CD14-positive monocyte (primary cell): ENCODE results near the gene HSPA1L. TPM values are rescaled to one million over a fixed set of nuclear protein-coding genes. Genes with fewer than 3 reads are reported as not detected.
"Not testable (repeated sequence)": the region's sequence is repeated elsewhere in the genome, so short reads cannot be mapped to it uniquely, and the experiment has no call there.

Experiments used
- DNase-seq, 3 donors: peaks; one replicate each; pipeline ENCODE4 v3.0.0-alpha.2; 2011 to 2022
- H2AFZ ChIP-seq: 2 replicates; pipeline ENCODE4 v1.6.0; 2012; ENCODE audit warnings: mild to moderate bottlenecking, low read depth, low read length, inconsistent platforms; ENCODE audit not compliant: insufficient read depth, poor library complexity, severe bottlenecking
- H3K27ac ChIP-seq, 2 donors: 1 replicate in 1 of 2; 2 replicates in 1 of 2; pipeline ENCODE4 v1.5.1; 2012 to 2013; ENCODE audit warnings: low read length in 2 of 2, control low read depth in 1 of 2, inconsistent platforms in 1 of 2, low read depth in 1 of 2, mild to moderate bottlenecking in 1 of 2
- H3K27me3 ChIP-seq, 2 donors: one replicate each; pipeline versions ENCODE4 v1.6.0 to v1.6.1; 2011 to 2013; ENCODE audit warnings: low read length in 2 of 2; ENCODE audit not compliant: control insufficient read depth in 2 of 2, insufficient read depth in 2 of 2
- H3K36me3 ChIP-seq, 2 donors: replicated peaks in 1 of 2; 1 replicate in 1 of 2; 2 replicates in 1 of 2; pipeline versions ENCODE4 v1.5.1 to v1.6.1; 2012 to 2013; ENCODE audit warnings: low read length in 2 of 2, control low read depth in 1 of 2, inconsistent platforms in 1 of 2, mild to moderate bottlenecking in 1 of 2; ENCODE audit not compliant: insufficient read depth in 2 of 2, control insufficient read depth in 1 of 2
- H3K4me1 ChIP-seq, 2 donors: 1 replicate in 1 of 2; 2 replicates in 1 of 2; pipeline versions ENCODE4 v1.5.1 to v1.6.1; 2012 to 2013; ENCODE audit warnings: low read length in 2 of 2, control low read depth in 1 of 2, inconsistent platforms in 1 of 2, mild to moderate bottlenecking in 1 of 2, moderate library complexity in 1 of 2; ENCODE audit not compliant: insufficient read depth in 2 of 2, control insufficient read depth in 1 of 2
- H3K4me2 ChIP-seq: replicated peaks from 2 replicates; pipeline ENCODE3; 2012; ENCODE audit warnings: low read length, moderate library complexity, mild to moderate bottlenecking; ENCODE audit not compliant: poor library complexity, severe bottlenecking; ENCODE audit errors: extremely low read depth
- H3K4me3 ChIP-seq, 3 experiments: fragments of 200-600 bp in 1 of 3; sonication (generic) in 1 of 3; replicated peaks in 1 of 3; 1 replicate in 2 of 3; 2 replicates in 1 of 3; pipeline ENCODE4 v1.5.1; 2011 to 2013; ENCODE audit warnings: low read length in 3 of 3, mild to moderate bottlenecking in 3 of 3, control low read depth in 2 of 3, low read depth in 2 of 3, inconsistent platforms in 1 of 3, moderate library complexity in 1 of 3
- H3K79me2 ChIP-seq: 2 replicates; pipeline ENCODE4 v1.6.0; 2012; ENCODE audit warnings: mild to moderate bottlenecking, control low read depth, inconsistent platforms, low read length, moderate library complexity; ENCODE audit not compliant: insufficient read depth
- H3K9ac ChIP-seq: 2 replicates; pipeline ENCODE4 v1.6.0; 2017; ENCODE audit warnings: low read length, mild to moderate bottlenecking; ENCODE audit not compliant: insufficient read depth, poor library complexity, severe bottlenecking
- H3K9me3 ChIP-seq, 2 donors: replicated peaks in 1 of 2; 1 replicate in 1 of 2; 2 replicates in 1 of 2; pipeline versions ENCODE4 v1.5.1 to v1.6.1; 2012 to 2013; ENCODE audit warnings: low read length in 2 of 2, control low read depth in 1 of 2; ENCODE audit not compliant: control insufficient read depth in 1 of 2, insufficient read depth in 1 of 2
- H4K20me1 ChIP-seq: 2 replicates; pipeline ENCODE4 v1.6.0; 2012; ENCODE audit warnings: mild to moderate bottlenecking, low read length, control low read depth, moderate library complexity; ENCODE audit not compliant: insufficient read depth
- H3K27ac Mint-ChIP-seq, 7 donors: one replicate each; pipeline ENCODE4 v1.8.0; 2020; ENCODE audit warnings: mild to moderate bottlenecking in 7 of 7, mixed read lengths in 7 of 7, moderate library complexity in 6 of 7, inconsistent platforms in 2 of 7
- H3K27me3 Mint-ChIP-seq, 3 donors: one replicate each; pipeline ENCODE4 v1.8.0; 2021 to 2022; ENCODE audit warnings: low read depth in 3 of 3, mild to moderate bottlenecking in 3 of 3, mixed read lengths in 3 of 3, moderate library complexity in 3 of 3, inconsistent platforms in 1 of 3
- H3K36me3 Mint-ChIP-seq, 2 donors: one replicate each; pipeline ENCODE4 v1.8.0; 2020; ENCODE audit warnings: mixed read lengths in 2 of 2, inconsistent platforms in 1 of 2, mild to moderate bottlenecking in 1 of 2
- H3K4me1 Mint-ChIP-seq: one replicate; pipeline ENCODE4 v1.8.0; 2020; ENCODE audit warnings: mild to moderate bottlenecking, mixed read lengths
- H3K4me3 Mint-ChIP-seq, 2 donors: one replicate each; pipeline ENCODE4 v1.8.0; 2020; ENCODE audit warnings: mild to moderate bottlenecking in 2 of 2, mixed read lengths in 2 of 2, moderate library complexity in 1 of 2
- H3K9me3 Mint-ChIP-seq, 7 donors: one replicate each; pipeline ENCODE4 v1.8.0; 2020 to 2022; ENCODE audit warnings: mixed read lengths in 7 of 7, mild to moderate bottlenecking in 6 of 7, moderate library complexity in 6 of 7, inconsistent platforms in 2 of 7
- CTCF ChIP-seq: fragments of 200-600 bp; IDR thresholded peaks from one replicate; pipeline ENCODE4 v1.8.0; 2022; ENCODE audit warnings: antibody characterized with exemption, mild to moderate bottlenecking
- WGBS: methylation state at CpG from one replicate; pipeline ENCODE4 v1.1.5; 2013; ENCODE audit warnings: missing lambda C conversion rate; ENCODE audit not compliant: insufficient coverage; 5-methylcytosine and 5-hydroxymethylcytosine counted together
- intact Hi-C, 2 donors: fragments of 100-400 bp; cut with micrococcal nuclease; formaldehyde crosslinking; loops; one replicate each; pipeline versions ENCODE4 v1.15.0 to v1.15.1; 2023
- polyA plus RNA-seq, 3 donors: library from polyadenylated mRNA; depleted of rRNA in 1 of 3; unstranded in 2 of 3; stranded (reverse) in 1 of 3; fragments of 300-500 nt in 2 of 3; fragments of >200 nt in 1 of 3; fragmentation: Illumina TruSeq in 2 of 3; gene quantifications; 1 replicate in 2 of 3; 2 replicates in 1 of 3; pipeline ENCODE4 v1.2.3, GENCODE V29; 2012 to 2021

The HSPA1L gene
- polyA plus RNA-seq, 3 donors, result 0.53 to 0.72 (median 0.55) TPM

- H3K27ac Mint-ChIP-seq, result peak overlapping the region in 1 of 7 donors; percentile 8
- 100% methylated on average over 2 of the region's 3 CpGs for WGBS
- no peak overlapping the region for H3K4me3 Mint-ChIP-seq
- no peak for TF ChIP-seq CTCF
- Histone ChIP-seq H3K27ac (no peak overlapping the region), H3K79me2 (peaks cover 47% of the 10 kb centered on the region), H3K4me1 (peaks cover 30 to 40% of the 10 kb centered on the region in 2 donors), H3K27me3 (no peaks in the 10 kb centered on the region), H3K9me3 (no peaks in the 10 kb centered on the region), H3K36me3 (peaks cover 38 to 47% of the 10 kb centered on the region in 2 donors), H2AFZ (no peak overlapping the region), H4K20me1 (peaks cover 51% of the 10 kb centered on the region), H3K4me3 (no peak overlapping the region), H3K9ac (no peak overlapping the region), H3K4me2 (no peak overlapping the region)
- intact Hi-C loops, result loop anchor here (10.0 kb wide), 2 partner anchors 114 to 294 kb away; partner anchors contain the start of genes ATP6V1G2 (in 1 of the 2), DDAH2 (in 1 of the 2), DDX39B (in 1 of the 2) and LY6G6C (in 1 of the 2)
- DNase-seq, result no peak
- H3K27me3 Mint-ChIP-seq, result no peaks in the 10 kb centered on the region
- H3K4me1 Mint-ChIP-seq, result peaks cover 31% of the 10 kb centered on the region
- H3K9me3 Mint-ChIP-seq, result no peaks in the 10 kb centered on the region
- peaks cover 36 to 62% of the 10 kb centered on the region in 2 donors for H3K36me3 Mint-ChIP-seq
These were observed 23.9 kb upstream of the HSPA1L start for GRCh38 chr6:31838968-31839367.

- Histone ChIP-seq H3K36me3 (peaks cover 38 to 47% of the 10 kb centered on the region in 2 donors), H4K20me1 (peaks cover 51% of the 10 kb centered on the region), H3K27ac (peak overlapping the region; percentile 13 to 92), H3K4me1 (peaks cover 38 to 48% of the 10 kb centered on the region in 2 donors), H3K4me3 (peak overlapping the region in 1 of 3 experiments; percentile 89), H3K79me2 (peaks cover 56% of the 10 kb centered on the region)
- H3K9me3 Mint-ChIP-seq, H3K27me3 Mint-ChIP-seq, H3K4me2 ChIP-seq, H3K27me3 ChIP-seq, H3K9ac ChIP-seq, H3K4me3 Mint-ChIP-seq, H3K9me3 ChIP-seq, DNase-seq, H2AFZ ChIP-seq: not testable (repeated sequence)
- H3K27ac Mint-ChIP-seq, result peak overlapping the region; percentile 19 to 100 (median 68)
- 95% methylated on average over 5 of the region's 9 CpGs for WGBS
- H3K4me1 Mint-ChIP-seq, result peaks cover 33% of the 10 kb centered on the region
- intact Hi-C loops, result loop anchor here (10.0 kb wide), 2 partner anchors 113 to 293 kb away; partner anchors contain the start of genes ATP6V1G2 (in 1 of the 2), DDAH2 (in 1 of the 2), DDX39B (in 1 of the 2) and LY6G6C (in 1 of the 2)
- peaks cover 36 to 62% of the 10 kb centered on the region in 2 donors for H3K36me3 Mint-ChIP-seq
These were observed 23.1 kb upstream of the HSPA1L start for GRCh38 chr6:31838114-31838553.
